GM21717 (cell line): ENCODE results near the gene FGF18.

Experiments
- ATAC-seq: cut with Tn5 transposase; IDR thresholded peaks from one replicate; pipeline ENCODE4 v1.9.1; 2021; ENCODE audit warnings: mild to moderate bottlenecking, moderate library complexity; ENCODE audit not compliant: unreplicated experiment

FGF18 gene

DNA sequence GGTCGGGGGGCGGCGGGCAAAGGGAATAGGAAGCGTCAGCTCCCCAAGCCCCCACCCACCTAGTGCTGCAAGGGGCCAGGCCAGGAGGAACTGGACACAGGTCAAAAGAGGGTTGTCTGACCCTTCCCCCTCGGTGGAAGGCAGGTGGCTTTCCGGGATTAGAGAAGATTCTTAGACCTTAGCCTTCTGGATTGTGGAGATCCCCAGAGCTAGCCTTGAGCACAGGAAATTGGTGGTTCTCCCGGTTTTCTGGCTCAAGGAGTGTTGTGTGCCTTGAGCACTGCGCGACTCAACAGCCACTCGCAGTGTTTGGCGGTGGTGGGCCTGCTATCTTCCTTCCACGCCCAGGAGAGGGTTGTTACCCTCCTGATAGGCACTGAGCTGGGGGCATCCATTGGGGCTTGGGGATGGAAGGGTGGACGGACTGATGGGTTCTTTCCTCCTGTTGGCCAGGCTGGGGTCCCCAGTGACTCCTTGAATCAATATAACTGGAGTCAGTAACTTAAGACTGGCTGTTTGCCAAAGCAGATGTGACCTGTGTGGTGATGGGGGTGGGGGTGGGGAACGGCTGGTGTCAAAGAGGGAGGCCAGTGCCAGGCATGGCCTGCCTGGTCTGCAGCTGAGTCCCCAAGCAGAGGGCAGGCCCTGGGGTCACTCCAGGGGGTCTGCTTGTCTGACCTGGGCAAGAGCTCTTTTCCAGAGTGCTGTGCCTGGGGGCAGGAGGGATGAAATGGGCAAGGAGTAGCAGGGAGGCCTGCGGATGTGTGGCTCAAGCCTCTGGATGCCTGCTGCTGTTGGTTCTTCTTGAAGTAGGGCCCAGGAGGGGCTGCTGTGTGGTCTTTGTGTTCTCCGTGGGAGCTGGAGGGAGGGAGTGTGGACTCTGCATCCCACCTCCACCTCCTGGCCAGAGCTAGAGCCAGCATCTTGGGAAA is 2.1 kb downstream of the FGF18 start:
- ATAC-seq = no peak

DNA sequence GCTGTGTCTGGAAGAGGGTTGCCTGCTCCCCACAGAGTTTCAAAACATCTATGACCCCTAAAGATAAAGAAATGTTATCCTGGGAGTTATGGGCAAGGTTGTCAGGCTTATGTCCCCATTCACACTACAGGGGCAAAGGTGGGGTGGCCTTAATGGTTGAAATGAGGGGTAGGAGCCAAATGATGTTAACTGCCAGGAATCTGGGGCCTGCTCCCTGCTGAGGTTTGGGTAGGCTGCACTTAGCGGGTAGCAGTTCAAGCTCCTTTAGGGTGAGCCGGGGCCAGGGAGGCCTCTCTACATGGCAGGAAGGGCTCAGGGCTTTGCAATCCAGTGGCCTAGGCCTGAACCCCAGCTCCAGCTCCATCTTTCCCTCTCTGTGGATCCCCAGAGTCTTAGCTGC is 3.0 kb downstream of the FGF18 start:
- ATAC-seq = no peak

- ATAC-seq = no peak
Measured at GRCh38 chr5:171422902-171423663, 3.6 kb downstream of the FGF18 start.

- no peak for ATAC-seq
Measured at GRCh38 chr5:171424726-171425125, 5.3 kb downstream of the FGF18 start.

DNA sequence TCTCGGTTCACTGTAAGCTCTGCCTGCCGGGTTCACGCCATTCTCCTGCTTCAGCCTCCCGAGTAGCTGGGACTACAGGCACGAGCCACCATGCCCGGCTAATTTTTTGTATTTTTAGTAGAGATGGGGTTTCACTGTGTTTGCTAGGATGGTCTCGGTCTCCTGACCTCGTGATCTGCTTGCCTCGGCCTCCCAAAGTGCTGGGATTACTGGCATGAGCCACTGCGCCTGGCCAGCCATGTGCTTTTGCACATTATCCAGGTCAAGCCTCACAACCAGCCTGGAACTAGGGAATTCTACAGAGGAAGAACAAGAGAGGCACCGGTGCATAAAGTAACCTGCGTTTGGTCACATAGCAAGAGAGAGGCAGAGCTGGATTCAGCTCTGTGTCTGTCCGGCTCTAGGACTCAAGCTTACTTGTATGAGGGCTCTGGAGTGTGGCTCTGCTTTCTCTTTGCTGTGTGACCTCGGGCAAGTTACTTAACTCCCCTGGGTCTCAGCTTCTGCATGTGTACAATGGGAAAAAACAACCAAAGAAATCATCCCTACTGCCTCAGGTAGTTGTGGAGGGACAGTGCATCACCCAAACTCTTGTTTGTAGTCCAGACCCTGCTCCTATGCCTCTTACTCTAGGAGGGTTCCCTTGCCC is 6.3 kb downstream of the FGF18 start:
- no peak for ATAC-seq

GRCh38 chr5:171426266-171426665 is 6.8 kb downstream of the FGF18 start:
- ATAC-seq = no peak

DNA sequence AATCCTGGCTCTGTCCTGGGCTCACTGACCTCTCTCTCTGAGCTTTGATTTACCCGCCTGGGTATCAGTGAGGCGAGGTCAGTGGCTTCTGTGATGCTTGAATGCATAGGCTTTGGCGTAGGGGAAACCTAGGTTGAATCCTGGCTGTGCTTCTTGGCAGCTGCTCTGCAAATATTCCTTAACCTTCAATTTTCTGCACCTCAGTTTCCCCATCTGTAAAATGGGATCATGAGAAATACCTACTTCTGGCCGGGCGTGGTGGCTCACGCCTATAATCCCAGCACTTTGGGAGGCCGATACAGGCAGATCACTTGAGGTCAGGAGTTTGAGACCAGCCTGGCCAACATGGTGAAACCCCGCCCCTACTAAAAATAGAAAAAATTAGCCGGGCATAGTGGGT is 7.2 kb downstream of the FGF18 start:
- ATAC-seq = no peak

GRCh38 chr5:171427318-171428167 is 8.1 kb downstream of the FGF18 start:
- no peak for ATAC-seq

GRCh38 chr5:171428168-171428696 is 8.8 kb downstream of the FGF18 start:
- ATAC-seq = no peak

GRCh38 chr5:171428809-171429542 is 9.5 kb downstream of the FGF18 start:
- ATAC-seq = no peak

GRCh38 chr5:171429543-171429910 is 10.1 kb downstream of the FGF18 start:
- no peak for ATAC-seq

DNA sequence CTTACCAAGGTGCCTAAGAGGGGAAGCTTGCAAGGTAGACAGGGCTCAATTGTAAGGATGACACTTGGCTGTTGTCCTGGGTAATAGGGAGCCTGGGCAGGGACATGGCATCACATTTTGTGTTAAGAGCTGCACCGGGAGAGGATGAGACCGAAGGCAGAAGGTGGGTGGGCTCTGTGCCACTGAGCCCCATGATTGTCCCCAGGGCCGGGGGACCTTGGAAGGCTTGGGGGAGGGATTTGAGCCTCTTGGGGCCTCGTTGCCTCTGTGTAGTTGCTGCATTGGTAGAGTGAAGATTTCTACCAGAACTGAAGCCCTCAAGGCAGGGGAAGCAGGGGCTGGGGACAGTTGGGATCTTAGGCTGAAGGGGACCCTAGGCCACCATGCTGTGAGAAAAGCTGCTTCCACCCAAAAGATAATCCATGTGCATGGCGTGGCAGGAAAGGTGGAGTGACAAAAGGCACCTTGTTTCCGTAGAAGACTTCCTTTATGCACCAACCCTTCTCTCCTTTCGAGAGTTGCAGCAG is 11.9 kb downstream of the FGF18 start:
- ATAC-seq = no peak

GRCh38 chr5:171432076-171432475 is 12.6 kb downstream of the FGF18 start:
- no peak for ATAC-seq

GRCh38 chr5:171432583-171433351 is 13.3 kb downstream of the FGF18 start:
- ATAC-seq = no peak

DNA sequence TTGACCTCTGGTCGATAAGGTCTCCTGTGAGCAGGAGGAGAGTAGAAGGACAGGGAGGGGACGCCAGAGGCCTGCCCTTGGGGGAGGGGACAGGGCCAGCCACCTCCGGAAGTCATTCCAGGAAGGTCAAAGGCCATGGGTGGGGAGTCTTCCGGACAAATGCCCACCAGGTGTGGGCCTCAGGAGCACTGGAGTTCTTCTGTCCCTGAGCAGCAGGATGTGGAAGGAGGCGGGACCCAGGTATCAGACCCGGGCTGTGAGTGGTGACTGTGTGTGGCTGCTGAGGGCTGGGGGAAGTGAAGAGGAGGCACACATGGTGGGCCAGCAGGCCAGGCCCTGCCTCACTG is 13.9 kb downstream of the FGF18 start:
- ATAC-seq = no peak

GRCh38 chr5:171433982-171434676 is 14.7 kb downstream of the FGF18 start:
- no peak for ATAC-seq

DNA sequence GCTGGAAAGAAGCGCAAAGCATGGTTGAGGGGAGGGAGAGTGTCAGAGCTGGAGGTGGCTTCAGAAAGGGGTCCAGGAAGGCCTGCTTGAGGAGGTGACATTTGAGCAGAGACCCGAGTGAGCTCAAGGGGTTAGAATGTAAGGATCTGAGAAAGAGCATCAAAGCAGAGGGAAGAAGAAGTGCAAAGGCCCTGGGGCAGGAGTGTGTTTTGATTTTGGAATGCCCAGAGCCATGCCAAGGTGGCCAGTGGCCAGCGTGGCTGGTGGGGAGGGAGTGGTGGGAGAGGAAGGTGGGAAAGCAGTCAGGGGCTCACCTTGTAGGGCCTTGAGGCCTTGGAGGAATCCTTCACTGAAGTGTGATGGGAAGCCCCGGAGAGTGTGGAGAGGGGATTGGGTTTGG is 15.4 kb downstream of the FGF18 start:
- ATAC-seq = no peak

- ATAC-seq = no peak
Measured at GRCh38 chr5:171435908-171436307, 16.5 kb downstream of the FGF18 start.
